HG03045 (cell line): Measurements from ENCODE around the gene UBTD2.
"Not testable (repeated sequence)": the region's sequence is repeated elsewhere in the genome, so short reads cannot be mapped to it uniquely, and the experiment has no call there.

Source experiments
- ATAC-seq: cut with Tn5 transposase; IDR thresholded peaks from one replicate; pipeline ENCODE4 v1.9.1; 2021; ENCODE audit warnings: mild to moderate bottlenecking, moderate library complexity; ENCODE audit not compliant: unreplicated experiment

Gene UBTD2

DNA sequence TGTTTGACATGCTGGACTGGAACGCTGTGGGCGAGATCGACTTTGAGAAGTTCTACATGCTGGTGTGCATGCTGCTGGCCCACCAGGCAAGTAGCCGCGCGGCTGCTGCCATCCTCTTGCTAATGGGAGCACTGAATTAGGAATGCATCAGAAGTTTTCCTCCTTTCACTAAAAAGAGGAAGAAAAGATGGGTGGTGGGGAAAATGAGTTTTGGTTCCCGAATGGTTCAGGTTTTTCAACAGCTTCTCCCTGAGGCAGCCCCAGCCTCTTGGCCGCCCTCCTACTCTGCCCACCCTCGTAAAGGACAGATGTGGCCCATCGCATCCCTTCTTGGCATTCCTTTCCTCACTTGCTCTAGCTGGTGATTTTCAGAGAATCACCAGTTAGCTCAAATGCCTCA lies 84.1 kb downstream of the UBTD2 start:
- ATAC-seq: no peak

DNA sequence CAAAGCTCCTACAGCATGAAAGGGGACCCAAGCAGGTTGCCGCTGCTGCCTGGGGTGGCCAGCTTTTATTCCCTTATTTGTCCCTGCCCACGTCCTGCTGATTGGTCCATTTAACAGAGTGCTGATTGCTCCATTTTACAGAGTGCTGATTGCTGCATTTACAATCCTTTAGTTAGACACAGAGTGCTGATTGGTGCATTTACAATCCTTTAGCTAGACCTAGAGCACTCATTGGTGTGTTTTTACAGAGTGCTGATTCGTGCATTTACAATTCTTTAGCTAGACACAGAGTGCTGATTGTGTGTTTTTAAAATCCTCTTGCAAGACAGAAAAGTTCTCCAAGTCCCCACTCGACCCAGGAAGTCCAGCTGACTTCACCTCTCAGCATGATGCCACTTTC lies 85.8 kb downstream of the UBTD2 start:
- not testable (repeated sequence) for ATAC-seq

DNA sequence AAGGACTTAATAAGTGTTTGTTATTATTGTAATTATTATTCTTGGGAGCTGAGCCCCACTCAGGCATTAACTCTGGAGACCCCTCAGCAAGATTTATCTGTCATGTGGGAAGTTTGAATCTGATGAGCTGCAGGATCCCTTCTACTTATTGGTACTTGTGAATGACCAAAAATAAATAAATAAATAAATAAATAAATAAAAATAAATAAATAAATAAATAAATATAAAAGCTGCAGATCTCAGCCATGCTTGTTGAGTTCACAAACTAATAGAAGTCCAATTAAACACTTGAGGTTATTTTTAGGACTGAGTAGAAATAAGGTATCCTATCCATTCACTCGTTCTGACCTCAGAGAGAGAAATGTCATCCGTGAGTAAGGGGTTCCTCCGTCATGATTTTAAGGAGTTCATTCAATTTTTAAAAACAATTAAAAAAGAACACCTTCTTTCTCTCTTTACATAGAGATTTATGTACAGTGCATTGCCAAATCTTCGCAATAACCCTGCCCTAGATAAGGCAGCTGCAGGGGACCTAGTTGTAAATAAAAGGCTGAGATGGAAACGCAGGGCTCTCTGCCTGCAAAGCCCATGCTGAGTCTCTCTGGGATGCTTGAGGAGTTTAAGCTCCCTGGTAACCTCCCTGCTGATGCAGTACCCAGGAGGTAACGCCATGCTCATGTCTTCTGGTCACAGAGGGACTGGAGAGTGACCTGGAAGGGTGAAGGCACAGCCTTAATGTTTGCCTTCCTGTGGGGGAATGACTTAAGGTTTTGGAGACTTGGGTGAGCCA lies 88.4 kb downstream of the UBTD2 start:
- no peak for ATAC-seq

DNA sequence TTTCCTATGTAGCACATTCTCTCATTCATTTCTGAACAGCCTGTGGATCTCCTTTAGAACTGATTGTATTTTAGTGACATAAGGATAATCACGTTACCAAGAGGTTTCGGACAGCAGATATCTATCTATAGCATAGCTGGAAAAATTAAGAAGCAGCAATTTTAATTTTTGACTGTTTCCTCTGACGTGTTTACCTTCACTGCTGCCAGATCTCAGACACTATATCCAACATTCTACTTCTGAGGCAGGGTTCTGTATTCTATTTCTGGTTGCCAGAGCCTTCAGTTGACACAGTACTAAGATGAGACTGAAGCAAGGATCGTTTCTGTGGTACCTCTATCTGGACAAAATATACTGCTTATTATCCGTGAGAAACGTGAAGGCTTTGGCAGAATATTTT lies 89.7 kb downstream of the UBTD2 start, which contains the start of gene EFCAB9:
Gene EFCAB9, plus strand, starts transcription at position 301 of the 400 bp plus-strand sequence. Its CDS starts 1 bp downstream, at position 302.
- no peak for ATAC-seq

DNA sequence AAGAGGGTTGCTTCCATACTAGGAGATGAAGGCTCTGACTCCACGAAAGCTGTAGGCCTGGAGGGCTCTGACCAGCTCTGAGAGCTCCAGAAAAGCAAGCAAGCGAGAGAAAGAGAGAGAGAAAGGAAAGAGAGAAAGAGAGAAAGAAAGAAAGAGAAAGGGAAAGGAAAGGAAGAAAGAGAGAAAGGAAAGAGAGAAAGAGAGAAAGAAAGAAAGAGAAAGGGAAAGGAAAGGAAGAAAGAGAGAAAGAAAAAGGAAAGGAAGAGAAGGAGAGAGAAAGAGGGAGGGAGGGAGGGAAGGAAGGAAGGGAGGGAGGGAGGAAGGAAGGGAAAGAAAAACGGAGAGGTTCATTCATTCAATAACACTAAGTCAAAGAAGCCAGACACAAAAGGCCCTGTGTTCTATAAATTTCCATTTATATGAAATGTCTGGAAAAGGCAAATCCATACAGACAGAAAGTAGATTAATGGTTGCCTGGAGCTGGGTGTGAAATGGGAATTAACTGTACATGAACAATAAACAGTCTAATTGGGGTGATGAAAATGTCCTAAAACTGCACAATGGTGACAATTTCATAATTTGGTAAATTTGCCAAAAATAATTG lies 93.8 kb downstream of the UBTD2 start:
- ATAC-seq: no peak

DNA sequence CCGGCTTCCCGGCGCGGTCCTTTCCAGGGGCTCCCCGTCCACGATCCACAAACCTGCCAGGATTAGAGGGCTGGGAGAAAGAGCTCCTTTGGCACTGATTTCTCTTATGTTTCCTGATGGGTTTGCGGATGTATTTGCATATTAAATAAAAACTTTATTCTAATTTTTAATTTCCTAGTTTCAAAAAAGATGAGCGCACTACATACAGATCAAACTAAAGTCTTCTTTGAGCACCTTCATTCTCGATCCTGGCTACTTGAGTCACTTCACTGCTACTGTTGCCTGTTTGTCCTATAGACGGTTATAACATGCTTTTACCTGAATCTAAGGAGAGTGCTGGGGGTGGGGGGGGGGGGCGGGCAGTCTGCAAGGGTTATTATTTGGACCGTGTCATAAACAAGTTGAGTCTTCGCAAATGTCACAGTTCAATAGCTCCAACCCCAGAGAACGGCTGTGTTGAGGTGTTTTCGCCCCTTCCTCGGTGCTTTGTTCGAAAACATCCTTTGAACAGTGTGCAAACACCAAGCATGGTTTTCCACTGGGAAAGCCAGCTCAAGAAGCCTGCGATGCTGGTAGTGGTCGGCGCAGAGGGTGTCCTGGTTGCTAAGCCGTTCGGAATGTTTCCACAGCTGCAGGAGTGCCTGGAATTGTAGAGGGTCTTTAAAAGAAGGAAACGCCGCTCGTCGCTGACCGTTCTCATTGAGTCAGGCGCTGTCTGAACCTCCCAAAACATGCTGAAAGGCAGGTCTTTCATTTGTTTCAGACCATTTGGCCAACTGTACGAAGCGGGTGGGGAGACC lies 94.5 kb downstream of the UBTD2 start:
- no peak for ATAC-seq

DNA sequence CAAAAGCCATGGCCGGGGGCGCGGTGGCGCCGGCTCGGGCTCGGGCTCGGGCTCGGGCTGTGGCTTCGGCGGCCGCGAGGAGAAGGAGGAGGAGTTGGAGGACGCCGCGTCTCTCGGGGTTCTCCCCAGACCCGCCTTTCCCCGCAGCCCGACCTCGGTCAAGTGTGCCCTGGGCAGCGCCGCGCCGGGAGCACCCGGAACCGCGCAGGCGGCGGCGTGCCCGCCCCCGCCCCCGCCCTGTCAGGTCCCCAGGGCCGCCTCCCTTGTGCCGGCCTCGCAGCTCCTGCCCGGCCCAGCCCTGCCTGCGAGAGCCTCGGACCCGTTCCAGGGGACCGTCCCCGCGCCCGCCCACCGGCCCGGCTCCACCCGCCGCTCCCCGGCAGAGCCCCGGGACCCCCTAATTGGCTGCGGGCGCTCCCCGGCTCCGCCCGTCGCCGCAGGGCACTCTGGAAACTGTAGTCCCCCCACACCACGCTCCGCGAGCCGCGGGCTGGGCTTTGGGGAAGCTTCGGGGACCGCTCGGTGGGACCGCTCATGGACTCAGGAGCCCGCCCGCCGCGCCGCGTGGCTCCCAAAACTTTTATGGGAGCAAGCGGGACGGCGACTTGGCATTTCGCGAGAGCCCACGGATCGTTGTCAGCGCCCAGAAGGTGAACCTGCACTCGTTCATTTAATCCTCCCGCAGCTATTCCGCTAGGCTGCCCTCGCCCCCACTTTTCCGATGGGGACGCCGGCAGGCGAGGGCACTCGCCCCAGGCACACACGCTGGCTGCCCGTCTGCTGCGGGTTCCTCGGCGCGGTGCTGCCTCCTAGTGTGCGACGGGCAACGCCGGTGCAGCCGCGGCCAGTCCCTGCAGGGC lies 95.3 kb downstream of the UBTD2 start, which contains the start of gene STK10:
Gene STK10, minus strand, starts transcription at position 192 of the 860 bp plus-strand sequence. Its CDS starts 182 bp downstream, at position 10.
- ATAC-seq: peak; percentile 68

DNA sequence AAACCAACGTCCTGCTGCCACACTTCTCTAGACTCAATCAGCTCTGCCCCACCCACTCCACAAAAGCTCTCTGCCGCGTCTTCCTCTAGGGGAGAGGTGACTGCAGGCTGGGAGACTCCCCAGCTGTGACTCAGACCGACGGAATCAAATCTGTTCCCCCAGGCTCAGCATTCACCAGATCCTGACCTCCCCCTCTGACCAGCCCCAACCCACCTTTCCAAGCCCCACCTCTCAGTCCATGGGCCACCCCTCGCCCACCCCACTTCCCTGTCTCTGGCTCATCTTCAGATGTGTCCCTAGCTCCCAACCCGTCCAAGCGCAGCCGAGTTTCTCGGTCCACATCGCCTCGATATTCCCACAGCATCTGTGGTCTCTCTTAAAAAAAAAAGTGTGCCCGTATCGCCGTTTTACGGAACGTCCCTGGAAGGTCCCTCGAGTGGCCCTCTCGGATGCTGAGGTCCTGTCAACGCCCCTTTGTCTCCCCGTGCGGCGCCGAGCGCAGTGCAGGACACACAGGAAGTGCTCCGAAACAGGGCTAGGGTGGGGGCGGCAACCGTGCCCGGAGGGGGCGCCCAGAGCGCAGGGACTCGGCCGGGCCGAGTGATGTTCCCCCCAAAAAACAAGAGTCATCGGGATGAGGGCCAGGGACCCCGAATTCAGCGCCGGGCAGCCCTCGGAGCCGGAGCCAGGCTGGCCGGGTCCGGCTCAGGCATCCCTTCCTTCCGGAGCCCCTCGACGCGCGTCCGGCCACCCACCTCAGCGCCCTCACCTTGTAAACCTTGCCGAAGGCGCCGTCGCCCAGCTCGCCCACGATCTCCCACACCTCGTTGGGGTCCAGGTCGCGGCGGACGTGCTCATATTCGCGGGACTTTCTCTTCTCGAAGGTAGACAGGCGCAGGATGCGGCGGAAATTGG lies 96.2 kb downstream of the UBTD2 start:
- ATAC-seq: peak; percentile 32

DNA sequence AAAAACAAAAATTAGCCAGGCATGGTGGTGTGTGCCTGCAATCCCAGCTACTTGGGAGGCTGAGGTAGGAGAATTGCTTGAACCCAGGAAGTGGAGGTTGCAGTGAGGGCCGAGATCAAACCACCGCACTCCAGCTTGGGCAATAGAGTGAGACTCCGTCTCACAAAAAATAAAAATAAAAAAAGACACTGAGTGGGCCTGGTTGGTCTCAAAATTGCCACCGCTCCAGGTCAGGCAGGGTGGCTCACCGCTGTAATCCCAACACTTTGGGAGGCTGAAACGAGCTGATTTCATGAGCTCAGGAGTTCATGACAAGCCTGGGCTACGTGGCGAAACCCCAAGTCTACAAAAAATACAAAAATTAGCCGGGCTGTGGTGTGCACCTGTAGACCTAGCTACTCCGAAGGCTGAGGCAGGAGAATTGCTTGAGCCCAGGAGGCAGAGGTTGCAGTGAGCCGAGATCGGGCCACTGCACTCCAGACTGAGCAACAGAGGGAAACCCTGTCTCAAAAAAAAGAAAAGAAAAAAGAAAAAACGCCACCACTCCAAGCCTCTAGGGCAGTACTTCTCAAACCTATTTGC lies 97.4 kb downstream of the UBTD2 start:
- ATAC-seq: no peak

DNA sequence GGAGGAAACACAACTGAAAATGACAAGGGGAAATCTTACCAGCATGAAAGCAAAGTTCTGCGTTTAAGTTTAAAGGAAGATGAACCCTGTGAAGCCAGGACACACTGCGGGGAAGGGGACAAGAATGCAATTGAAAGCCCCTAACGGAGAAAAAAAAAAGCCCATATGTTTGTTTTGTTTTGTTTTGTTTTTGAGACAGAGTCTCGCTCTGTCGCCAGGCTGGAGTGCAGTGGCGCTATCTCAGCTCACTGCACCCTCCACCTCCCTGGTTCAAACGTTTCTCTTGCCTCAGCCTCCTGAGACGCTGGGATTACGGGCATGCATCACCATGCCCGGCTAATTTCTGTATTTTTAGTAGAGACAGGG lies 98.5 kb downstream of the UBTD2 start:
- no peak for ATAC-seq

DNA sequence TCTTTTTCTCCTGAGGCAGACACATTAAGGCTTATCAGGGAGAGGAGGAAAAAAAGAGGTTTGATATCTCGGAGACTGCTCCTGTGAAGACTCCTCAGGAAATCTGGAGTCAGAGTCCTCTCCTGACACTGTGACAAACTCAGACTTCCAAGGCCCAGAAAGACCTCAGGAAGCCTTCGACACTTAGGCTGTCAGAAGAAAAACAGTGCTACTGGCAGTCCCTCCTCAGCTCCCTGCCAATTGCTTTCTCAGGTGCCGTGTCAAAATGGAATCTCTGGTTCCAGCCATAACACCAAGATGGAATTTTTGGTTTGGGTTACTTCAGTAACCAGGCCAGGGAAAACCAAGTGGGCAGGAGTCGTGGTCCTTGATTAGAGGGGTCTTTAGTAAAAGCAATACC lies 99.7 kb downstream of the UBTD2 start:
- ATAC-seq: no peak

DNA sequence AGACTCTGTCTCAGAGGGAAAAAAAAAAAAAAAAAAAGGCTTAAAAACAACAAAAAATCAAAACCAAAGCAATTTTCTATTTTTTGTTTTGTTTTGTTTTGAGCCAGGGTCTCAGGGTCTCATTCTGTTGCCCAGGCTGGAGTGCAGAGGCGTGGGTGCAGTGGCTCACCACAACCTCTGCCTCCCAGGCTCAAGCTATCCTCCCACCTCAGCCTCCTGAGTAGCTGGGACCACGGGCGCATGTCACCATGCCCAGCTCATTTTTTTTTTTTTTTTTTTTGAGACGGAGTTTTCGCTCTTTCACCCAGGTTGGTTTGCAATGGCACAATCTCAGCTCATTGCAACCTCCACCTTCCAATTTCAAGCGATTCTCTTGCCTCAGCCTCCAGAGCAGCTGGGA lies 101.3 kb downstream of the UBTD2 start:
- ATAC-seq: no peak

DNA sequence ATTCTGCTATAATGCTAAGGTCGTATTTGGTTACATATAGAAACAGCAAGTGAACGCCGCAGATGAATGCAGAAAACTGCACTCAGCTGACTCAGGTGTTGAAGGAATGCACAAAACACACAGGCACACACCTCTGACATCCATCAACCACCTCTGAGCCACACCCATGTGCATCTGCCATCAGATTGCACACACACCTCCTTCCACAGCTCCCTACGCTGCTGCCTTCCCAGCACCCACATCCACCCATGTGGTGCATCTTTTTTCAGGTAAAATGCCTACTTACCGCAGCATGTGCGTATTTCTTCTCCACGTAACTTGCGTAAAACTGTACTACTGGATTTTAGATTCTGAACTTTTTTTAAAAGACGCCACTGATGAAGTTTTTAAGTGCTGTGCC lies 102.6 kb downstream of the UBTD2 start:
- no peak for ATAC-seq

DNA sequence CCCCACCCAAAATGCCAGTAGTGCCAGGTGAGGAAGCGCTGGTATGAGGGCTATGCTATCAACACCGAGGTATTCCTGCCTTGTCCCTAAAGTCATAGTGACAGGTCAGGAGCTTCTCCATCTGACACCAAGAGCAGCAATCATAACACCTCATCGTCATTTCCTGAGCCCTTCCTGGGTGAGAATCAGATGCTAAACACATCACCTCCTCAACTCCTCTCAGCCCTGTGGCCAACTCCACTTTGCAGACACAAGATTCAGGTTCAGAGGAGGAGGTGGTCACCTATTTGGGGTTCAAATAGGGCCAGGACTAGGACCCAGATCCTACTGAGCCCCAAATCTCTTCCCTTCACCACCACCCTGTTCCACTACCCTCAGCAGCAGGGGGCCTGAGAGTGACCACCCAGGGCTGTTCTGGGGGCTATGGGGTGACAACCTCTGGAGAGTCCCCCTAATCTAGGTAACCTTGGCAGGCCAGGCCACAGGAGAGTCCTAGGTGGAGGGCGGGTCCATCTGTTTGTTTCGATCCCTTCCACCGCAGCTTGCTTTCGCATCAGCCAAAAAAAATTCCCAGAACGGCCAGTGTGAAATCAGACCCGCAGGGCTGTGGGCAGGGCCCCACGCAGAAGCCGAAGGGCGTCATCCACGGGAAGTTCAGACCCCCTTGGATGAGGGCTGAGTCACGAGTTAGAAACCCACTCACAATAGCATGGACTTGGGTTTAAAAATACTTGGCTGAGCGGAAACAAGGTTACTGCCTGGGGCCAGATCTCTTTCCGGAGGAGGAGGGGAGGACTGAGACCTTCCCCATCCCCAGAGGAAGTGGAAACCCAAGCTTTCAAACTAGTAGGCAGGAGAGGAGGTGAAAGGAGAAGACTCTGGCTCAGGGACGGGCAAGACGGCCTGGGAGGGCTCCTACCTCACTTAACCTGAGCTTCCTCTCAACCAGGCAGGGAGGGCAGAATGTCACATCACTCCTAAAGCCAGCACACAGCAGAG lies 104.3 kb downstream of the UBTD2 start:
- ATAC-seq: peak; percentile 37

DNA sequence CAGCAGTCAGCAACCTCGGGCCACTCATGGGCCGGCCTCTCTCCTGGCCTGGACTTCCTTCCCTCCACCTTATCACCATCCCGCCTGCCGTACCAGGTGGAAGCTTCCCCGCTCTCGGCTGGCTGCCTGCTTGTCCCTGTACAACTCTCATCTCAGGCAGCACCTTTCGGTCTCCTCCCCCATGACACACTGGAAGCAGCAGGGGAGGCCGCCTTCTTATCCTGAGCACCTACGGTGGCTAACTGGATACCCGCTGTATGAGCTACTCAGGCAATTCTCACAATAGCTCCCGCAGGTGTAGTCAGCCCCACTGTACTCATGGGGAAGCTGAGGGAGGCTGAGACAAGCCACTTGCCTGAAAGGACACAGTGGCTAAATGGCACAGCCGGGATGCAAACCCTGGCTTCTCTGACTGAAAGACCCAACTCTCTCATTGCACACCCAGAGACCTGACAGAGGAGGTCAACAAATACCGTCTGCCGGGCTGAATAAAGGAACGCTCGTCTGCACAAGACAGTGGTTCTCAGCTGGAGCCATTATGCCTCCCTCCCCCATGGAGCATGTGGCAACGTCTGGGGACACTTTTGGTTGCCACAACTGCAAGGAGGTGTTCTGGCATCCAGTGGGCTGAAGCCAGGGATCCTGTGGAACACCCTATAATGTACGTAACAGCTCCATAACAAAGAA lies 105.1 kb downstream of the UBTD2 start:
- no peak for ATAC-seq

DNA sequence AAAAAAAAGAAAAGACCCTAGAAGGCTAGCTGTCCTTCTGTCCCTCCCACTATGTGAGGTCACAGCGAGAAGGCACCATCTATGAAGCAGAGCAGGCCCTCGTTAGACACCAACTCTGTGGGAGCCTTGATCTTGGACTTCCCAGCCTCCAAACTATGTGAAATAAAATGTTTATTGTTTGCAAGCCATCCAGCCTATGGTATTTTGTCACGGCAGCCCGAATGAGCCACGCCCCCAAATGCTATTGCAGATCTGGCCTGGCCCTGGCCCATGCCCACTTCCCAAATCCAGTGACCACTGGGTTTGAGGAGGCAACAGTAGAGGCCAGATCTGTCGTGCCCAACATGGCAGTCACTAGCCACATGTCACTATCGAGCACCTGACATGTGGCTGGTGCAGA lies 106.4 kb downstream of the UBTD2 start:
- no peak for ATAC-seq

DNA sequence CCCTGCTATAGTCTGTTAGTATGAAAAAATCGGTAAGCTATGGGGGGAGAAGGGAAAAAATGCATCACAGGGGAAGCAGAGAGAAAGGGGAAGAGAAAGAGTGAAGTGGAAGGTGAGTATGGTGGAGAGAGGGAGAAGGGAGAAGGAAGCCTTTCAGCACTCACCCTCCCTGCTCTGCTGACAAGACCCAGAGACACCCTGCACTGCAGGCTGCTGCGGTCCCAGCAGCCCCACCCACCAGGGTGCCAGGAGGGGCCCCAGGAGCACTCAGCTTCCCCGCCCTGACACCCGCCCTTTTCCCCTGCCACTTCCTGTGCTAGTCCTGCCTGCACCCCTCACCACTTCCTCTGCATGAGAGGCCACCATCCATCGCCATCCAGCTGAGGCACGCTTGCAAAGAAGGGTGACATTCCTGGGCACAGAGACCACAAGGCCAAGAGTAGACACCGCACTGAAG lies 108.3 kb downstream of the UBTD2 start:
- peak; percentile 47 for ATAC-seq
